Stimulated activated CD8-positive, alpha-beta memory T cell treated with anti-CD3 and anti-CD28 coated beads, Interleukin-4, amount 100 ng/mL, for 4 hours (primary cell): Measurements from ENCODE around the gene GUCY1A1.
"Not testable (repeated sequence)": the region's sequence is repeated elsewhere in the genome, so short reads cannot be mapped to it uniquely, and the experiment has no call there.

Experiments
- DNase-seq, 2 donors: peaks; one replicate each; pipeline ENCODE4 v3.0.0-alpha.2; 2020; ENCODE audit warnings: low read depth in 2 of 2, low spot score in 1 of 2

The GUCY1A1 gene

GRCh38 chr4:155666344-155667221 lies at the start of gene GUCY1A1:
Gene GUCY1A1, plus strand, starts transcription at chr4:155666848. Its CDS starts 30,020 bp downstream, at chr4:155696868.
- no peak for DNase-seq

DNA sequence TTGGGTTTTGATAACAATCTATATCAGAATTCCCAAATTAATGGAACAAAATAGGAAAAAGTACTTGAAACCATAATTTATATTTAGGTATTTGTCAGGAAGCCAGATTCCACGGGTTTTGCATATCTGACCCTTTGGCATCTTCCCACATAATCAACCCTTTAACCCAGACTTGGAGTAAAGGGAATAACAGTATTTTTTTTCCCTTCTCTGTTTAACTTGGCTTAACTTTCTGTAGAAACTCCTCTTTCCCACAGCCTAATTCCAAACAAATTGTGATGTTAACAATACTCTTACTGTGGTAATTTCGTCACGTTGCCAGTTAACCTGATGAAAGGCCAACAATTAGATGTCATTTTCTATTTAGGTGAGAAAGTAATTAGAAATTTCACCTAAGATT lies 49.4 kb upstream of the GUCY1A1 start:
- no peak for DNase-seq

- DNase-seq = no peak
Measured at GRCh38 chr4:155618183-155618838, 48.3 kb upstream of the GUCY1A1 start.

DNA sequence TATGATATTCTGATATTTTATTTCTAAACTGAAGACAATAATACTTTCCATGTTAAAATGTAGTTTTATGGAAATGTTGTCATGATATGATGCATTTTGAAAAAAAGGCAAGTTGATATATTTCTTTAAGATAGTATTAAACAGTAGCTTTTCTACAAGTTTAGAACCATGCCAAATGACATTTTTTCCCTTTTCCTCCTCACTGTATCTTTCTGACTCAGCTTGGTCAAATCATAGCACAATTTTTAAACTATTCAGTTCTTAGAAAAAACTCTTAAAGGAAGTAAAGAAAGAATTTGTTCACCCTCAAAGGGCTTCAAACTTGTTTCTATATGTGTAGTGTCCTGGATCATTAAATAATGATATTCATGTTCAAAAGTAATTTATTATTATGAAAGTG lies 46.0 kb upstream of the GUCY1A1 start:
- DNase-seq = no peak

DNA sequence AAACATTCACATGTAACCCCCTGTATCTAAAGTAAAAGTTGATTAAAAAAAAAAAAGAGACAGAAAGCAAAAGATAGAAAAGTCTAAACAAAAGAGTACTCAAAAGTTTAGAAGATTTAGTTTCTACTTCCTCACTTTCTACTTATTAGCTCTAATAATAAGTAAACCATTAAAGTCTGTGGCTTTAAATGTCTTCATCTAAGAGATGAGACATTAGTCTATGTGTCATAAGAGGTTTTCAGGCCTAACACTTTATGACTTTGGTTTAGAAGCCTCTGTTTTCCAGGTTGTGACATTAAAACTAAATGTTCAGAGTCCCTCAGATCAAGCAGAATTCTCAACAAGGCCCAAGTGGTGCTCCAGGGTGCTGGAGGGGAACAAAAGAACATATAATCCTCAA lies 42.2 kb upstream of the GUCY1A1 start:
- no peak for DNase-seq

DNA sequence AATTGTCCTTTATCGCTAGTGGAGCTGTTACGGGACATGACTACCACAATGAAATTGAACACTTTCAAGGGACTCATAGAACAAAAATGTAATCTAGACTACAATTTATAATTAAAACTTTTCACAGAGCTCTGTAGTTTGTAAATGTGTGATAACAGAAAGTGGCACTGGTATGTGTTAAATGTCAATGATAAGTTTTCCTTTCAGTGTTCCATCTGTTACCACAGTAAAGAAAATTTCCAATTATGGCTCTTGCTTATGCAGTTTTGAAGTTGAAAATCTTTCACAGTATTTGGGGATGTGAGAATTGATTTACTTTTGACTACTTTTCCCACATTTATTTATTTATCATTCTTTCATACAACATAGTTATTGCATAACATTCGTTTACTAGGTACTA lies 40.1 kb upstream of the GUCY1A1 start:
- no peak for DNase-seq

GRCh38 chr4:155629183-155629825 lies 37.3 kb upstream of the GUCY1A1 start:
- DNase-seq = no peak

- no peak for DNase-seq
Measured at GRCh38 chr4:155629956-155630355, 36.7 kb upstream of the GUCY1A1 start.

- DNase-seq = no peak
Measured at GRCh38 chr4:155632310-155632840, 34.3 kb upstream of the GUCY1A1 start.

GRCh38 chr4:155638195-155638965 lies 28.3 kb upstream of the GUCY1A1 start:
- no peak for DNase-seq

DNA sequence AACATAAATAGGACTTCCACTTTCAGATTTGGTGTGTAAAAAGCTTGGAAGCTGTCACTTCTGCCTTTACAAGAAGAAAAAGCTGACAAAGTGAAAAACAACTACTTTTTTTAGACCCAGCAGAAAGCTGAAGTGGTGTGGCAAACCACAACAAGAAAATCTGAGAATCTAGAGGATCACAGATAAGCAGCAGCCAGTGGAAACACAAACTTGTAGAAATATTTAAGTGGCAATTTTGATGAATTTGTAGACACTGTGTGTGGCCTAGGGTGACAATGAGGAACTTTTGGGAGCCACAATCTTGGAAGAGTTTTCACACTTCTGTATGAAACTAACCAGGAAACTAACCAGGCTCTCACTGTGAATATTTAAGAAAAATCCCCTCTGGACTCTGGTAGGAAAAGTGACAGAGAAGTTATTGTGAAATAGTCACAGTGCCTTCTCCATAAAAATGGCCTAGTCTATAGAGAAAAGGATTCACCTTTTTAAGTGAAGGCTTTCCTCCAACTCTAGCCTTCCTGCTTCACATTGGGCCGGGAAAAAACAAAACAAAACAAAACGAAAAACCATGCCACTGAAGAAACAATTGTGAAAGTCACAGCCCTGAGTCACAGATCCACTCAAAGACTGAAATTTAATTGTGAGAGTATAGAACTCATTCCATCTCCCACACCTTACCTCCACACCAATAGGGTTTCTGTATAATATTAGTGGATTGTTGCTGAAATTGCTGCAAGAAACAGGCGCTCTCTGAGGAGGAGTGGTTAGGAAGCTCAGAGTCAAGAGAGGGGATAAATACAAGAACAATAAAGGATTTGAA lies 26.7 kb upstream of the GUCY1A1 start:
- no peak for DNase-seq

GRCh38 chr4:155640751-155641150 lies 25.9 kb upstream of the GUCY1A1 start:
- DNase-seq = no peak

DNA sequence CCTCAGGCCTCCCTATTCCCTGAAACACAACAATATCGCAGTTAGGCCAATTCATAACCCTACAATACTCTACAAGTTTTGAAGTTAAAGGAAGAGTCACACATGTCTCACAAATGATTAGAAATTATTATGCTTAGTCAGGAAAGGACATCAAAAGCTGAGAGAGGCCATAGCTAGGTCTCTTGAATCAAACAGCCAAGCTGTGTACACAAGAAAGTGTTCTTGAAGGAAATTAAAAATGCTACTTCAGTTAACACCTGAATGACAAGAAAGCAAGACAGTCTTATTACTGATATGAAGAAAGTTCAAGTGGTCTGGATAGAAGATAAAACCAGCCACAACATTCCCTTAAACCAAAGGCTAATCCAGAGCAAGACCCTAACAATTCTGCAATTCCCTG lies 23.6 kb upstream of the GUCY1A1 start:
- DNase-seq = no peak

DNA sequence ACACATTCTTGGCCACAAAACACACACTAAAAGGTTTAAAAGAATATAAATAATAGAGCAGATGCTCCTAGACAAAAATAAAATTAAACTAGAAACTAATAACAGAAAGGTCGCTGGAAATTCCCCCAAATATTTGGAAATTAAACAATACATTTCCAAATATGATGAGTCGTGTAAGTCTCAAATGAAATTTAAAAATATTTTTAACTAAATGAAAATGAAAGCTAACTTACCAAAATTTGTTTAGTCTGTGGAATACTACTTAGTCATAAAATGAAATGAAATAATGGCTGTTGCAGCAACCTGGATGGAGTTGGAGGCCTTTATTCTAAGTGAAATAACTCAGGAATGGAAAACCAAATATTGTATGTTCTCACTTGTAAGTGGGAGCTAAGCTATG lies 20.6 kb upstream of the GUCY1A1 start:
- DNase-seq = no peak

DNA sequence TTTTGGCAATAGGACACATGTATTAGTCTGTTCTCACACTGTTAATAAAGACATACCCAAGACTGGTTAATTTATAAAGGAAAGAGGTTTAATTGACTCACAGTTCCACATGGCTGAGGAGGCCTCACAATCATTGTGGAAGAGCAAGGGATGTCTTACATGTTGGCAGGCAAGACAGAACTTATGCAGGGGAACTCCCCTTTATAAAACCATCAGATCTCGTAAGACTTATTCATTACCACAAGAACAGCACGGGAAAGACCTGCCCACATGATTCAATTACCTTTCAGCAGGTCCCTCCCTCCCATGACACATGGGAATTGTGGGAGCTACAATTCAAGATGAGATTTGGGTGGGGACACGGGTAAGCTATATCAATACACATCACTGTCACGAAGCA lies 15.9 kb upstream of the GUCY1A1 start:
- DNase-seq = not testable (repeated sequence)

GRCh38 chr4:155653052-155653451 lies 13.6 kb upstream of the GUCY1A1 start:
- no peak for DNase-seq

DNA sequence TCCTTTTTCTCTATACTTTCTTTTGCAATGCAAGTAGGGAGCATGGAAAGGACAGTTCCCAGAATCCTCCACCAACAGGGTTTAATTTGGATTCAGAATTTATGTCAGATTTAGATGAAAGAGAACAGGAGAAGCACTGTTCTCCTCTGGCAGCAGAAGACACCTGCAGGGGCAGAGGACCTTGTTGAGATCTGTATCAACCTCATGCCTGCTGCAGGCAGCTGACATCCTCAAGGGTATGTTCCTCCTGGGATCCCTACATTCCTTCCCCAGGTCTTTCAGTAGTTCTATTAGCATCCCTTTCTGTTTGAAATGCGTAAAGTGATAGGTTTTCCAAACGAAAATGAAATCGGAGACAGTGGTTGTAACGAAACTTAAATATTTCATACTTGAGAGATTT lies 10.6 kb upstream of the GUCY1A1 start:
- no peak for DNase-seq

DNA sequence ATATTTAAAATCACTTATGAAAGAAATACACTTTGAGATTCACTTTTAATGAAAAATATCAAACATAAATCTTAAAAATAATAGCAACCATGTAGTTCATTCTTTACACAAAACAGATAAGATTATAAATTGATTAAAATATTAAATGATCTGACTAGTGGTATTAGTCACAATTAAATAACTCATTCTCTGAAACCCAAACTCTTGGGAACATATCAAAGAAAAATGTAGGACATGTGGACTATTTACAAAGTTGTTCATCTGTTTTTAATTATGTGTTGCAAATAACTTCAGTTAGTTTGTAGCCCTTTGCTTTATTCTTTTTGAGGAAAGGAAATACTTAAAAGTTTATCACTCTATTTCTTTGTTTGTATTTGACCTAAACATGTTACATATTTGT lies 9.5 kb upstream of the GUCY1A1 start:
- DNase-seq = no peak

GRCh38 chr4:155657985-155658680 lies 8.5 kb upstream of the GUCY1A1 start:
- DNase-seq = no peak

DNA sequence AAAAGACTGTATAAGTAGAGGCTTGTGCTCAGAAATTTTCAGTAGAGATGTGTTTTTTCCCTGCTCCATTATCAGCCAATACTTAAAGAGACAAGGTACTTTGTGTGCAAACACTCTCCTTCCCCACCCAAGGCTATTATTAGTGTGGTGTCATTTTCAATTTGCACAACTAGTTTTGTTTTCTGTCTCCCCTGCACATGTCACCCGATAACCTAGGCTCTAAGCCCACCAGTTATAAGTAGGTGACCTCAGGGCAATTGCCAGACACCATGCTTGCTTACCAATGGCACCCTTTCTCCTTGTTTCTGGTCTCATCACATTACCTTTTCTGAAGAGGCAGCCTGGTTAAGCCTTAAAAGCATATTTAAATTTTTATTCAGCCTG lies 8.0 kb upstream of the GUCY1A1 start:
- no peak for DNase-seq
